GM15510 (cell line): ENCODE results near the gene CEP192.

Experiments used
- POLR2A ChIP-seq: IDR thresholded peaks from 3 replicates; pipeline ENCODE4 v1.6.1; 2011; ENCODE audit warnings: borderline replicate concordance; ENCODE audit not compliant: insufficient read length; ENCODE audit errors: extremely low read depth

The CEP192 gene

GRCh38 chr18:13006531-13007247, 15.5 kb downstream of the CEP192 start:
- TF ChIP-seq POLR2A = no peak

- TF ChIP-seq POLR2A = no peak
Observed at GRCh38 chr18:13007248-13007560, 16.0 kb downstream of the CEP192 start.

DNA sequence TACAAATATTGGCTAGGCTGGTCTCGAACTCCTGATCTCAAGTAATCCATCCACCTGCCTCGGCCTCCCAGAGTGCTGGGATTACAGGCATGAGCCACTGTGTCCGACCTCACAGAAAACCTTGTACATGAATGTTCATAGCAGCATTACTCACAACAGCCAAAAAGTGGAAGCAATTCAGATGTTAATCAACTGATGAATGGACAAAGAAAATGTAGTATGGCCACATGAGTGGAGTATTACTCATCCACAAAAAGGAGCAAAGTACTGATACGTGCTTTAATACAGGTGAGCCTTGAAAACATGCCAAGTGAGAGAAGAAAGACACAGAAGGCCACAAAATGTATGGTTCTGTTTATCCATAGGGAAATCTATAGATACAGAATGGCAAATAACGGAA, 20.6 kb downstream of the CEP192 start:
- TF ChIP-seq POLR2A = no peak

GRCh38 chr18:13014232-13014631, 23.1 kb downstream of the CEP192 start:
- no peak for TF ChIP-seq POLR2A

DNA sequence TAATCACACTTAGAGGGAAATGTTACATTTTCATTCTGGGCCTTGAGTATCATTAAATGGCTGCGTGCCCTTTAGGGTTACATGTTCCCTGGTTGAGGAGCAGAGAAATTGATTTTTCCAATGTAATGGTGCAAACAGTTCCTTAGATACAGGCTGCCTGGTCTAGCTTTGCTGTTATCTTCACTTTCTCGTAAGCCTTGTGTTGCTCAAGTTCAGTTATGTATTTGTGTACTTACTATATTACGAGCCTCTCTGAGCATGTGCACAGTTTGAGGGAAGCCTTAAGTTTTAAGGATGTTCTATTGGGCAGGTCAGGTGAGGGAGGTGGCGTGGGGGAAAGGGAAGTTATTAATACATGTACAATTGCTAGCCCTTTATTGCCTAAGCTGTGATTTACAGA, 23.7 kb downstream of the CEP192 start:
- TF ChIP-seq POLR2A = no peak

DNA sequence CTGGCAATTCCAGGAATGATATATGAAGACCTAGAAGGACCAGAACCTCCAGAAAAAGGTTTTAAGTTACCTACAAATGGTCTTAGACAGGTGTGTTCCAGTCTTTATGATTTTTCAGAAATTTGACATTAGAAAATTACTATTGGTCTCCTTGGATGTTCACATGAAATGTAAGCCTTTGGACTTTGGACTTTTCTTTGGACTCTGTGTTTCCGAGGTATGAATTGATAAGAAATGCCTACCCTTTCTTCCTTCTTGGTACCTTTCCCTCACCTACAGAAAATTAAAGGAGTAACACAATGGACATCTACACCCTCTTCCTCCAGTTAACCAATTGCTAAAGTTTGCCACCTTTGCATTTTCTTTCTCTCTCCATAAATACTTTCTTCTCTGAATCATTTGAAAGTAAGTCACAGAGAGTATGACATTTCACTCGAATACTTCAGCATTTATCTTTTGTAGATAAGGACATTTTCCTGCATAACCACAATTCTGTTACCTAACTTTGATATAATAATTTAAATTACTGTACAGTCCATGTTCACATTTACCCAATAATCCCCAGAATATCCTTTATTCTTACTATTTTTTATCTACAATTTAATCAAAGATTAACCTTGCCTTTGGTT, 26.2 kb downstream of the CEP192 start:
- TF ChIP-seq POLR2A = no peak

DNA sequence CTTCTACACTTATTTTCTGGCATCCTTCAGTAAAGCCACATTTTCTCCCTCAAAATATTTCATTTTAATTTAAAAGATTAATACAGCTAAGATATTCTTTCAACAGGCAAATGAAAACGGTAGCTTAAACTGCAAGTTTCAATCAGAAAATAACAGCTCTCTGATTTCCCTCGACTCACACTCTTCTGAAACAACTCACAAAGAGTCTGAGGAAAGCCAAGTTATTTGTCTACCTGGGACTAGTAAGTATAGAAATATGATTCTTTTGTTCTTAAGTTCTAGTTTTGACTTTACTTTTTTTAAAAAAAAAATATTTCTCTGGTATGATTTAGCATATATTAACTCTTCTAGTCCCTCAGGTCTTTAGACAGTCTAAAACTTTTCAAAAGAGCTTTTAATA, 27.2 kb downstream of the CEP192 start:
- TF ChIP-seq POLR2A = no peak

- no peak for TF ChIP-seq POLR2A
Observed at GRCh38 chr18:13019301-13019700, 28.1 kb downstream of the CEP192 start.

DNA sequence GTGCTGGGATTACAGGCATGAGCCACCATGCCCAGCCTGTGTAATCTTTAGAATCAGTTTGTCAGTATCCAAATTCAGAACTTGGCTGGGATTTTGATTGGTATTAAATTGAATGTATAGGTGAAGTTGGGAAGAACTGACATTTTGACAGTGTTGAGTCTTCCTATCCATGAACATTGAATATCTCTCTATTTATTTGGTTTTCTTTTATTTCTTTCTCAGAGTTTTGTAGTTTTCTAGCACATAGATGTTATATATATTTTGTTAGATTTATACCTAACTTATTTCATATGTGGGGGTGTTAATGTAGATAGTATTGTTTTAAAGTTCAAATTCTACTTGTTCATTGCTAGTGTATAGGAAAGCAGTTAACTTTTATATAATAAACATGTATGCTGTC, 31.5 kb downstream of the CEP192 start:
- no peak for TF ChIP-seq POLR2A

- no peak for TF ChIP-seq POLR2A
Observed at GRCh38 chr18:13025233-13025632, 34.1 kb downstream of the CEP192 start.

GRCh38 chr18:13026583-13027270, 35.6 kb downstream of the CEP192 start:
- no peak for TF ChIP-seq POLR2A

GRCh38 chr18:13028869-13029268, 37.7 kb downstream of the CEP192 start:
- no peak for TF ChIP-seq POLR2A

- no peak for TF ChIP-seq POLR2A
Observed at GRCh38 chr18:13032173-13032572, 41.0 kb downstream of the CEP192 start.

- no peak for TF ChIP-seq POLR2A
Observed at GRCh38 chr18:13035249-13035914, 44.2 kb downstream of the CEP192 start.

- TF ChIP-seq POLR2A = no peak
Observed at GRCh38 chr18:13036622-13037320, 45.6 kb downstream of the CEP192 start.
